Endothelial cell of umbilical vein (primary cell): ENCODE results near the gene ANGPT4. TPM values are rescaled to one million over a fixed set of nuclear protein-coding genes. Genes with fewer than 3 reads are reported as not detected.

ENCODE experiments used
- BruUV-seq: library from RNA; stranded (reverse); fragments of 400-500 nt; replicated peaks from 2 replicates; lab custom pipeline; 2021; lab: Mats Ljungman, UMichigan
- CTCF ChIA-PET: fragments of 300-600, 350-600 bp; sonication (Branson Sonifier 250); formaldehyde crosslinking; loops from one replicate; lab custom pipeline; 2021; ENCODE audit warnings: antibody characterized with exemption, inconsistent platforms; lab: Charles Lee
- POLR2A ChIA-PET: fragments of 300-600, 350-600 bp; sonication (Branson Sonifier 250); formaldehyde crosslinking; loops from one replicate; lab custom pipeline; 2021; ENCODE audit warnings: antibody characterized with exemption, inconsistent platforms; lab: Charles Lee
- DNase-seq: peaks from one replicate; pipeline ENCODE4 v3.0.0-alpha.2; 2011; ENCODE audit warnings: low read depth, low spot score
- FAIRE-seq: peaks from 2 replicates; lab custom pipeline; 2011; peaks lifted over from hg19 to GRCh38; lab: Jason Lieb, UNC
- H2AFZ ChIP-seq: 2 replicates; pipeline ENCODE4 v1.6.0; 2012; ENCODE audit warnings: low read depth, low read length, control low read depth, inconsistent platforms
- H3K27ac ChIP-seq: 2 replicates; pipeline ENCODE4 v1.5.1; 2011; ENCODE audit warnings: low read depth, mild to moderate bottlenecking, control low read depth, low read length, moderate library complexity; ENCODE audit not compliant: insufficient read depth
- H3K27me3 ChIP-seq, 2 experiments: 2 replicates each; pipeline versions ENCODE4 v1.6.0 to v1.6.1; 2011; ENCODE audit warnings: low read length in 2 of 2, mixed read lengths in 1 of 2; ENCODE audit not compliant: control insufficient read depth in 2 of 2, insufficient read depth in 2 of 2
- H3K36me3 ChIP-seq, 2 experiments: 2 replicates in 1 of 2; 3 replicates in 1 of 2; pipeline ENCODE4 v1.5.1; 2011; ENCODE audit warnings: low read length in 2 of 2, mild to moderate bottlenecking in 1 of 2, moderate library complexity in 1 of 2; ENCODE audit not compliant: control insufficient read depth in 2 of 2, insufficient read depth in 2 of 2; ENCODE audit errors: extremely low read depth in 1 of 2
- H3K4me1 ChIP-seq: 3 replicates; pipeline ENCODE4 v1.5.1; 2011; ENCODE audit warnings: mild to moderate bottlenecking, low read length; ENCODE audit not compliant: control insufficient read depth, insufficient read depth; ENCODE audit errors: extremely low read depth
- H3K4me2 ChIP-seq: 2 replicates; pipeline ENCODE4 v1.6.1; 2011; ENCODE audit warnings: low read length, control low read depth, mixed read lengths; ENCODE audit not compliant: insufficient read depth
- H3K4me3 ChIP-seq, 3 experiments: fragments of 200-600 bp in 1 of 3; sonication (generic), shearing (Covaris generic) in 1 of 3; replicated peaks in 1 of 3; 2 replicates each; pipeline ENCODE4 v1.5.1; 2011 to 2016; ENCODE audit warnings: control low read depth in 3 of 3, low read length in 3 of 3, mild to moderate bottlenecking in 2 of 3, inconsistent platforms in 1 of 3, low read depth in 1 of 3, moderate library complexity in 1 of 3; ENCODE audit not compliant: insufficient read depth in 1 of 3
- H3K79me2 ChIP-seq: 2 replicates; pipeline ENCODE4 v1.6.0; 2012; ENCODE audit warnings: low read length, inconsistent platforms; ENCODE audit not compliant: control insufficient read depth, insufficient read depth
- H3K9ac ChIP-seq: replicated peaks from 2 replicates; pipeline ENCODE3; 2011; ENCODE audit warnings: low read length, control low read depth; ENCODE audit not compliant: insufficient read depth; ENCODE audit errors: extremely low read depth
- H3K9me1 ChIP-seq: replicated peaks from 3 replicates; pipeline ENCODE4 v1.6.0; 2011; ENCODE audit warnings: mild to moderate bottlenecking, low read length; ENCODE audit not compliant: control insufficient read depth, insufficient read depth; ENCODE audit errors: extremely low read depth
- H3K9me3 ChIP-seq: replicated peaks from 2 replicates; pipeline ENCODE4 v1.5.1; 2012; ENCODE audit warnings: low read length, inconsistent platforms; ENCODE audit not compliant: control insufficient read depth, insufficient read depth
- H4K20me1 ChIP-seq: replicated peaks from 2 replicates; pipeline ENCODE3; 2011; ENCODE audit warnings: mild to moderate bottlenecking, low read length; ENCODE audit not compliant: control insufficient read depth, insufficient read depth; ENCODE audit errors: extremely low read depth
- CTCF ChIP-seq, 2 donors: IDR thresholded peaks; 1 replicate in 1 of 2; 2 replicates in 1 of 2; pipeline ENCODE4 v1.5.1; 2011; ENCODE audit warnings: low read length in 2 of 2, mild to moderate bottlenecking in 2 of 2, moderate library complexity in 2 of 2, control low read depth in 1 of 2, inconsistent platforms in 1 of 2, low read depth in 1 of 2; ENCODE audit not compliant: insufficient read depth in 1 of 2; ENCODE audit errors: extremely low read depth in 1 of 2
- EZH2 ChIP-seq: IDR thresholded peaks from 2 replicates; pipeline ENCODE4 v1.6.1; 2012; ENCODE audit warnings: borderline replicate concordance, low read depth, mild to moderate bottlenecking, moderate library complexity, low read length, inconsistent platforms; ENCODE audit not compliant: severe bottlenecking
- FOS ChIP-seq: IDR thresholded peaks from 2 replicates; pipeline ENCODE4 v1.6.1; 2011; ENCODE audit warnings: mild to moderate bottlenecking, low read length, moderate library complexity, borderline replicate concordance; ENCODE audit not compliant: insufficient read depth
- GATA2 ChIP-seq: IDR thresholded peaks from 2 replicates; pipeline ENCODE4 v1.7.0; 2011; ENCODE audit warnings: low read depth, mild to moderate bottlenecking, moderate library complexity, mixed read lengths, low read length; ENCODE audit not compliant: insufficient read length, insufficient read depth
- JUN ChIP-seq: IDR thresholded peaks from 2 replicates; pipeline ENCODE4 v1.6.1; 2011; ENCODE audit warnings: borderline replicate concordance, low read depth; ENCODE audit not compliant: insufficient read length, insufficient read depth
- MAX ChIP-seq: IDR thresholded peaks from 2 replicates; pipeline ENCODE4 v1.6.1; 2011; ENCODE audit not compliant: insufficient read depth, insufficient read length
- MYC ChIP-seq: IDR thresholded peaks from one replicate; pipeline ENCODE4 v1.6.1; 2011; ENCODE audit warnings: mild to moderate bottlenecking, low read depth, low read length
- POLR2A ChIP-seq: IDR thresholded peaks from 2 replicates; pipeline ENCODE4 v1.6.1; 2012; ENCODE audit warnings: low read depth, mild to moderate bottlenecking, control low read depth, low read length
- POLR2AphosphoS5 ChIP-seq: IDR thresholded peaks from 2 replicates; pipeline ENCODE4 v1.6.1; 2012; ENCODE audit warnings: low read depth, mild to moderate bottlenecking, control low read depth, low read length, moderate library complexity; ENCODE audit not compliant: insufficient read depth
- dilution Hi-C: fragments of 300-500 bp; cut with MboI; formaldehyde crosslinking; loops from one replicate; pipeline ENCODE4 v1.15.0; 2019; ENCODE audit warnings: low sequenced_read_pairs; ENCODE audit not compliant: extremely low pct_ligation_motif_present
- intact Hi-C: fragments of 100-400 bp; cut with micrococcal nuclease; formaldehyde crosslinking; loops from one replicate; pipeline ENCODE4 v1.10.0; 2022
- polyA plus RNA-seq, 4 experiments: library from polyadenylated mRNA; depleted of rRNA in 3 of 4; stranded (reverse) in 3 of 4; unstranded in 1 of 4; fragments of >200 nt; gene quantifications; 2 replicates each; pipeline versions ENCODE4 v1.2.1 to v1.2.3, GENCODE V29; 2011 to 2012; ENCODE audit warnings: missing spikeins in 1 of 4
- total RNA-seq: library from RNA; stranded (reverse); gene quantifications from 2 replicates; pipeline ENCODE4 v1.2.3, GENCODE V29; 2021

ANGPT4 gene
- total and polyA plus RNA-seq, 2 donors (not counting 3 experiments of a cell fraction or from before 2014, with no cell fraction given), result not detected

GRCh38 chr20:920311-920710, 4.2 kb upstream of the ANGPT4 start:
- CTCF ChIA-PET, result interaction anchor here (1.1 to 1.2 kb wide), 2 partner anchors 101 to 104 kb away, joined by 3 read pairs; no protein-coding TSS in a partner anchor
- POLR2A ChIA-PET, result no interaction called here

More at GRCh38 chr20:920311-920710, 4.2 kb upstream of the ANGPT4 start:
- no peaks in the 10 kb centered on the region for H4K20me1 ChIP-seq
- no TSS peak for BruUV-seq
- intact Hi-C loops (no loop called here), dilution Hi-C loops (no loop called here)
- no peaks in the 10 kb centered on the region for H3K9me3 ChIP-seq
- H2AFZ ChIP-seq, result no peak overlapping the region
- H3K79me2 ChIP-seq, result no peaks in the 10 kb centered on the region
- no peak for DNase-seq
- H3K36me3 ChIP-seq, result no peaks in the 10 kb centered on the region
- H3K4me3 ChIP-seq, result no peak overlapping the region
- TF ChIP-seq CTCF (IDR thresholded peaks at IDR 0.05; ENCODE audit: extremely low read depth in 1 of 2, insufficient read depth in 1 of 2, low read depth in 1 of 2, low read length in 2 of 2) (no peak), GATA2 (no peak), POLR2AphosphoS5 (no peak), FOS (no peak), EZH2 (no peak), MAX (no peak), POLR2A (no peak), MYC (no peak), JUN (no peak)
- H3K27ac ChIP-seq, result no peak overlapping the region
- H3K27me3 ChIP-seq, result no peaks in the 10 kb centered on the region
- no peaks in the 10 kb centered on the region for H3K9me1 ChIP-seq
- no peak for FAIRE-seq
- H3K4me2 ChIP-seq, result no peak overlapping the region
- no peaks in the 10 kb centered on the region for H3K4me1 ChIP-seq
- H3K9ac ChIP-seq, result no peak overlapping the region
